ENCODE results near the gene VSTM2L.
"Not testable (repeated sequence)": the region's sequence is repeated elsewhere in the genome, so short reads cannot be mapped to it uniquely, and the experiment has no call there.

The VSTM2L gene

GRCh38 chr20:37937686-37938085 is 34.8 kb downstream of the VSTM2L start:
- DNase-seq (ENCODE audit: low read depth), result no peak

- DNase-seq (ENCODE audit: low read depth), result no peak
Measured at GRCh38 chr20:37938181-37938750, 35.3 kb downstream of the VSTM2L start.

GRCh38 chr20:37938954-37939353 is 36.0 kb downstream of the VSTM2L start:
- DNase-seq (ENCODE audit: low read depth), result no peak

GRCh38 chr20:37939701-37940560 is 37.0 kb downstream of the VSTM2L start:
- DNase-seq (ENCODE audit: low read depth), result no peak

GRCh38 chr20:37940858-37941257 is 37.9 kb downstream of the VSTM2L start:
- DNase-seq (ENCODE audit: low read depth), result no peak

- DNase-seq (ENCODE audit: low read depth), result no peak
Measured at GRCh38 chr20:37941332-37941731, 38.4 kb downstream of the VSTM2L start.

- DNase-seq (ENCODE audit: low read depth), result no peak
Measured at GRCh38 chr20:37941992-37942391, 39.1 kb downstream of the VSTM2L start.

- no peak for DNase-seq (ENCODE audit: low read depth)
Measured at GRCh38 chr20:37943033-37943432, 40.1 kb downstream of the VSTM2L start.

- DNase-seq (ENCODE audit: low read depth), result no peak
Measured at GRCh38 chr20:37943501-37944455, 40.9 kb downstream of the VSTM2L start.

GRCh38 chr20:37944456-37944981 is 41.6 kb downstream of the VSTM2L start:
- no peak for DNase-seq (ENCODE audit: low read depth)

GRCh38 chr20:37945091-37945547 is 42.2 kb downstream of the VSTM2L start:
- DNase-seq (ENCODE audit: low read depth), result no peak

GRCh38 chr20:37946946-37947345 is 44.0 kb downstream of the VSTM2L start:
- DNase-seq (ENCODE audit: low read depth), result no peak

- DNase-seq (ENCODE audit: low read depth), result no peak
Measured at GRCh38 chr20:37947943-37948342, 45.0 kb downstream of the VSTM2L start.

- no peak for DNase-seq (ENCODE audit: low read depth)
Measured at GRCh38 chr20:37948956-37949355, 46.0 kb downstream of the VSTM2L start.

- DNase-seq (ENCODE audit: low read depth), result no peak
Measured at GRCh38 chr20:37954190-37954589, 51.3 kb downstream of the VSTM2L start.

GRCh38 chr20:37954626-37955025 is 51.7 kb downstream of the VSTM2L start:
- DNase-seq (ENCODE audit: low read depth), result no peak

- no peak for DNase-seq (ENCODE audit: low read depth)
Measured at GRCh38 chr20:37955511-37955910, 52.6 kb downstream of the VSTM2L start.

GRCh38 chr20:37956107-37956585 is 53.2 kb downstream of the VSTM2L start:
- DNase-seq (ENCODE audit: low read depth), result no peak

GRCh38 chr20:37958856-37959520 is 56.1 kb downstream of the VSTM2L start:
- DNase-seq (ENCODE audit: low read depth), result no peak

- no peak for DNase-seq (ENCODE audit: low read depth)
Measured at GRCh38 chr20:37961066-37961465, 58.1 kb downstream of the VSTM2L start.

- not testable (repeated sequence) for DNase-seq (ENCODE audit: low read depth)
Measured at GRCh38 chr20:37963483-37963882, 60.6 kb downstream of the VSTM2L start.
